ENCODE results near the gene SLC35F4.

Gene SLC35F4

GRCh38 chr14:57609192-57610075 lies 256.5 kb downstream of the SLC35F4 start:
- no peak for DNase-seq

GRCh38 chr14:57607086-57607485 lies 258.8 kb downstream of the SLC35F4 start:
- no peak for DNase-seq

GRCh38 chr14:57583396-57583795 lies 282.5 kb downstream of the SLC35F4 start:
- DNase-seq, result no peak

- DNase-seq, result no peak
These were observed 283.1 kb downstream of the SLC35F4 start for GRCh38 chr14:57582746-57583145.

- no peak for DNase-seq
These were observed 287.1 kb downstream of the SLC35F4 start for GRCh38 chr14:57578801-57579200.

GRCh38 chr14:57576498-57576897 lies 289.4 kb downstream of the SLC35F4 start:
- no peak for DNase-seq

- DNase-seq, result no peak
These were observed 290.4 kb downstream of the SLC35F4 start for GRCh38 chr14:57575482-57575881.

GRCh38 chr14:57574617-57575288 lies 291.1 kb downstream of the SLC35F4 start:
- DNase-seq, result no peak

- DNase-seq, result no peak
These were observed 292.7 kb downstream of the SLC35F4 start for GRCh38 chr14:57573173-57573572.

GRCh38 chr14:57568554-57568953 lies 297.3 kb downstream of the SLC35F4 start:
- no peak for DNase-seq

- DNase-seq, result no peak
These were observed 298.7 kb downstream of the SLC35F4 start for GRCh38 chr14:57567220-57567619.

- DNase-seq, result no peak
These were observed 305.2 kb downstream of the SLC35F4 start for GRCh38 chr14:57560681-57561080.

- no peak for DNase-seq
These were observed 306.3 kb downstream of the SLC35F4 start for GRCh38 chr14:57559576-57559975.

GRCh38 chr14:57549765-57550420 lies 316.0 kb downstream of the SLC35F4 start:
- no peak for DNase-seq

GRCh38 chr14:57549016-57549564 lies 316.8 kb downstream of the SLC35F4 start:
- no peak for DNase-seq

- no peak for DNase-seq
These were observed 318.8 kb downstream of the SLC35F4 start for GRCh38 chr14:57547131-57547530.

GRCh38 chr14:57533214-57533613 lies 332.7 kb downstream of the SLC35F4 start:
- no peak for DNase-seq

GRCh38 chr14:57530571-57530970 lies 335.3 kb downstream of the SLC35F4 start:
- DNase-seq, result no peak

GRCh38 chr14:57526942-57527341 lies 338.9 kb downstream of the SLC35F4 start:
- no peak for DNase-seq

- DNase-seq, result no peak
These were observed 346.8 kb downstream of the SLC35F4 start for GRCh38 chr14:57519043-57519442.

All from CD4-positive, alpha-beta T cell treated with Interleukin-1 beta for 1 hour (primary cell).